ENCODE results near the gene TP53AIP1. TPM values are rescaled to one million over a fixed set of nuclear protein-coding genes. Genes with fewer than 3 reads are reported as not detected.

Gene TP53AIP1
- total and polyA plus RNA-seq, 9 of the 15 experiments (the other 6 are each of a cell fraction or from before 2014, with no cell fraction given) = not detected

DNA sequence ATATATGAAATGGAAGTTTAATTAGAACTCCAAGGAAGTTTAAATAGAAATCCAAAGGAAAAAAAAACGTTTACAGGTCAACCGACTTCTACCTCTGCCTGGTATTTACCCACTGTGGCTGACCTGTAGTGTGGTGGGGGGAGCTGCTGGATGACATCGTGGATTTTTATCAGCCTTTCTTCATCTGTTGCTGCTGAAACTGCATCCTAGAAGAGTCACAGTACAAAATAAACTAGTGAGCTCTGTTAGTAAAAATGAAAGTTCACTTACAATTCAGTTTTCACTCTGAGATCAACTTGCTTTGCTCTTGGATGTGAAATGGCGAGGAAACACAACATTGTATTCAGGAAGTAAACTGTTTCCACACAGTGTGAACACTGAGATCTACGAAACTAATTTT, 43.2 kb upstream of the TP53AIP1 start:
- BruUV-seq (replicated peaks) = no TSS peak
- Histone ChIP-seq H3K27me3 (ENCODE audit: control insufficient read depth in 2 of 2, insufficient read depth in 2 of 2, low read length in 2 of 2) (no peaks in the 10 kb centered on the region), H3K9me3 (replicated peaks; ENCODE audit: control insufficient read depth, insufficient read depth, low read depth, low read length) (no peaks in the 10 kb centered on the region), H2AFZ (ENCODE audit: low read depth, low read length) (no peak overlapping the region), H4K20me1 (replicated peaks; ENCODE audit: control insufficient read depth, insufficient read depth, low read length) (no peaks in the 10 kb centered on the region), H3K4me1 (replicated peaks in 1 of 2; ENCODE audit: control insufficient read depth in 2 of 2, insufficient read depth in 2 of 2, low read length in 2 of 2) (no peaks in the 10 kb centered on the region; a peak in 1 of 5 replicates), H3K79me2 (ENCODE audit: control insufficient read depth, insufficient read depth, low read length) (no peaks in the 10 kb centered on the region), H3K9ac (ENCODE audit: insufficient read depth in 1 of 2, low read depth in 2 of 2, low read length in 2 of 2) (no peak overlapping the region), H3K36me3 (ENCODE audit: control insufficient read depth, insufficient read depth, low read length) (no peaks in the 10 kb centered on the region), H3K27ac (ENCODE audit: extremely low read depth, low read depth, low read length) (no peak overlapping the region), H3K4me3 (no peak overlapping the region), H3K9me1 (ENCODE audit: control insufficient read depth, insufficient read depth, low read length) (no peaks in the 10 kb centered on the region), H3K4me2 (ENCODE audit: insufficient read depth, low read length) (no peak overlapping the region)
- intact Hi-C loops (cut with micrococcal nuclease) = no loop called here
- WGBS (ENCODE audit: insufficient coverage, low coverage, missing lambda C conversion rate) = 3% methylated on average over 5 of the region's 5 CpGs
- in situ Hi-C loops (cut with MboI) = no loop called here
- POLR2A ChIA-PET = no interaction called here
- DNase-seq (ENCODE audit: extremely low read depth in 1 of 4, low spot score in 3 of 4) = no peak
- CTCF ChIA-PET (ENCODE audit: low intra/inter-chr PET ratio) = no interaction called here
- no peak for FAIRE-seq
- ATAC-seq = no peak
- TF ChIP-seq HDAC2 (IDR thresholded peaks at IDR 0.05) (no peak), EZH2 (IDR thresholded peaks at IDR 0.05; ENCODE audit: borderline replicate concordance, low read depth, low read length) (no peak), STAG1 (CRISPR knock-in tag; IDR thresholded peaks at IDR 0.05; ENCODE audit: borderline replicate concordance) (no peak), PHB (CRISPR knock-in tag; IDR thresholded peaks at IDR 0.05) (no peak), DEAF1 (CRISPR knock-in tag; IDR thresholded peaks at IDR 0.05) (no peak), MGA (IDR thresholded peaks at IDR 0.05) (no peak), ZNF175 (CRISPR knock-in tag; IDR thresholded peaks at IDR 0.05; ENCODE audit: low read depth) (no peak), THAP12 (CRISPR knock-in tag; IDR thresholded peaks at IDR 0.05) (no peak)

Measured in K562 (cell line).